ENCODE measurements around the gene ITPK1. TPM values are rescaled to one million over a fixed set of nuclear protein-coding genes. Genes with fewer than 3 reads are reported as not detected.

Gene ITPK1
- total RNA-seq, 4 donors from 2014 or later, result 43.9 to 56.1 (median 44.5) TPM

DNA sequence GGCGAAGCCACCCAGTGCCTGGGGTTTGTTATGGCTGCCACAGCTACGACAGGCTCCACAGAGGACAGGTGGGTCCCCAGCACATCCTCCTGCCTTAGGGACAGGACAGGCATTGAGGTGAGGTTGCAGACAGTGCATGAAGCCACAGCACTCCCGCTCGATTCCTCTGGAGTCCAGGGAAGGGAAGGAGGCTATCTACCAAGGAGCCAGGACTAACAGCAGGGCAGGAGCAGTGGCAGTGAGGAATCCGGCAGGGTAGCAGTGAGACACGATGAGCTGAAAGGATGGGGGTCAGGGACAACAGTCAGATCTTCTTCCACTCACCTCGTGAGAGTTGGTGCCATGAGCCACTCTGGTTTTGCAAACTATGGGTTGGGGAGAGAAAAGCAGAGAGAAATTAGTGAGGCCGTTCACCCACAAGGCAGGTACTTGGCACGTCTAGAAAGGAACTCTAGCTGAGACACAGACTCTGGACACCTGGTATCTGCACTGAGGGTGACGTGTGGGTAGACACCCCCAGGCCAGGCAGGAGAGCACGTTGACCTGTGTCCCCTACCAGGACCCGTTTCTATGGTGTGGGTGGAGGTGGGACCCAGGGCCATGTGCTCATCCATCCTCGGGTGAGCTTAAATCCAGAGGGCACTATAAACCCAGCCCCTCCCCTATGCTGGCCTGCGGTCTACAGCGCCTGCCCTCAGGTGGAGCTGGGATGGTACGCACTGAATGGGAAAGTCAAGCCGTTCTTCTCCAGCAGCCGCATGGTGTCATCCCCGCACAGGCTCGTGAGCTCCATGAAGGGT, 153.5 kb downstream of the ITPK1 start:
- H3K36me3 ChIP-seq, result peaks cover 0 to 8% of the 10 kb centered on the region in 2 donors
- H3K9me3 ChIP-seq, result no peaks in the 10 kb centered on the region
- intact Hi-C loops (cut with DNase I), result no loop called here
- WGBS, 2 donors, result 94 to 95% methylated on average over 11 to 20 of the region's 20 CpGs
- TF ChIP-seq POLR2A (IDR thresholded peaks at IDR 0.05), result no peak
- no peak for TF ChIP-seq CTCF (IDR thresholded peaks at IDR 0.05)
- no peak for DNase-seq
- H3K4me3 ChIP-seq (replicated peaks in 1 of 3), result no peak overlapping the region
- no peak overlapping the region for H3K27ac ChIP-seq
- peaks cover 5 to 18% of the 10 kb centered on the region in 2 donors for H3K4me1 ChIP-seq
- no peaks in the 10 kb centered on the region for H3K27me3 ChIP-seq

DNA sequence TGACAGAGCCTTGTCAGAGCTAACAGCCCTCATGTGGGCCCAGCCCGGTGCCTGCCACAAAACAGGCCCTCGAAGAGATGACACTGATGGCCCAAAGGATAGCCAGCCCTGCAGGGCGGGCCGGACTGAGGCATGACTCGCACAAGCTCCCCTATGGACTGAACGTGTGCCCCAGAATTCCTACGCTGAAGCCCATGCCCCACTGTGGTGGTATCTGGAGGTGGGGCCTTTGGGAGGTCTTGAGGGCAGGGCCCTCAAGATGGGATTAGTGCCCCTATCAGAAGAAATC, 154.2 kb downstream of the ITPK1 start:
- Histone ChIP-seq H3K4me3 (replicated peaks in 1 of 3) (no peak overlapping the region), H3K36me3 (peaks cover 0 to 8% of the 10 kb centered on the region in 2 donors), H3K27me3 (no peaks in the 10 kb centered on the region), H3K4me1 (peaks cover 5 to 18% of the 10 kb centered on the region in 2 donors), H3K27ac (no peak overlapping the region), H3K9me3 (no peaks in the 10 kb centered on the region)
- DNase-seq, result no peak
- WGBS, 2 donors, result 97 to 100% methylated on average over 5 to 7 of the region's 7 CpGs
- TF ChIP-seq CTCF (IDR thresholded peaks at IDR 0.05) (no peak), POLR2A (IDR thresholded peaks at IDR 0.05) (no peak)
- intact Hi-C loops (cut with DNase I), result no loop called here

DNA sequence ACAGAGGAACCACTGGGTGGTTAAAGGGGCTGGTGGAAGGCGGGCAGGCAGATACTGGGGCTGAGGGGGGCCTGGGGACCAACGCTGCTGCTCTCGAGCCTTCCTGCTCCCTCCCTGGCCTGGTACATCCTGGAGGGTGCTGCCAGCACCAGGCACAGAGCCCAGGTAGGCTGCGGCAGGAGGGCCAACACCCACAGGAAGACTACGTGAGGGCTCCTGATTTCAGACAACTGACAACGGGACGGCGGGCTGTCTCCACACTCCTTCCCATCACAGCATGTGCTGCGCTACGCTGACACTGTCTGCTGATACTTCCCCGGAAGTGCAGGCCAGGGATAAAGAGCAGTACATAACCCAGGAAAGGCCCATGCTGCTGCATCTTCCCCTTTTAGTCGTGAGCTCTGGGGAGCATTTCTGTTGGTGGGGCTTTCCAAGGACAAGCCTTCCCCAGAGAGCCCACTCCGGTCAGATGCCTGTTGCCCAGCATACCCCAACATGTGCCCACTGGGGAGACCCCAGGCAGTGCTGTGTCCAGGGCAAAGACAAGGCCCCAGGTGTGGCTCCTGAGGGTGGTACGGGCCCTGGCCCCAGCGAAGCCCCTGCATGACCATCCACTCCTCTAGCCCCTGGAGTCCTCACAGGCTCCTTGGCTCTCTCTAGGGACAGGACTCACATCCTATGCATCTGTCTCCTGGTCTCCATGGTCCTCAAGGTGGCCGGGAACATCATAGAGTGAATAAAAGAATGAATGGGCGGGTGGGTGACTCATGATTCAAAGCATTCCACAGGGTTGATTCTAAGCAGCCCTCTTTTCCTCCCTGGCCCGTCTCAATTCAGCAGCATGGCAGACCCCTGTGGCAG, 154.8 kb downstream of the ITPK1 start:
- DNase-seq, result no peak
- Histone ChIP-seq H3K27me3 (no peaks in the 10 kb centered on the region), H3K4me1 (peaks cover 5 to 18% of the 10 kb centered on the region in 2 donors), H3K9me3 (no peaks in the 10 kb centered on the region), H3K27ac (no peak overlapping the region), H3K36me3 (peaks cover 0 to 8% of the 10 kb centered on the region in 2 donors), H3K4me3 (replicated peaks in 1 of 3) (no peak overlapping the region)
- intact Hi-C loops (cut with DNase I), result no loop called here
- no peak for TF ChIP-seq CTCF (IDR thresholded peaks at IDR 0.05)
- no peak for TF ChIP-seq POLR2A (IDR thresholded peaks at IDR 0.05)
- 93 to 96% methylated on average over 17 to 18 of the region's 18 CpGs for WGBS, 2 donors

- peaks cover 0 to 8% of the 10 kb centered on the region in 2 donors for H3K36me3 ChIP-seq
- 90% methylated on average over 20 to 22 of the region's 30 CpGs for WGBS, 2 donors
- H3K4me3 ChIP-seq (replicated peaks in 1 of 3), result no peak overlapping the region
- TF ChIP-seq POLR2A (IDR thresholded peaks at IDR 0.05) (no peak), CTCF (IDR thresholded peaks at IDR 0.05) (no peak)
- no peak for DNase-seq
- no peaks in the 10 kb centered on the region for H3K9me3 ChIP-seq
- peaks cover 5 to 16% of the 10 kb centered on the region in 2 donors for H3K4me1 ChIP-seq
- no peak overlapping the region for H3K27ac ChIP-seq
- H3K27me3 ChIP-seq, result no peaks in the 10 kb centered on the region
- intact Hi-C loops (cut with DNase I), result no loop called here
Observed at GRCh38 chr14:92959761-92960680, 155.7 kb downstream of the ITPK1 start.

All from thyroid gland (tissue), 4 donors.